ENCODE measurements around the gene PLA2G4D. TPM values are rescaled to one million over a fixed set of nuclear protein-coding genes. Genes with fewer than 3 reads are reported as not detected.

PLA2G4D gene
- total and polyA plus RNA-seq, 2 experiments from 2014 or later: 0.07 to 0.15 TPM

DNA sequence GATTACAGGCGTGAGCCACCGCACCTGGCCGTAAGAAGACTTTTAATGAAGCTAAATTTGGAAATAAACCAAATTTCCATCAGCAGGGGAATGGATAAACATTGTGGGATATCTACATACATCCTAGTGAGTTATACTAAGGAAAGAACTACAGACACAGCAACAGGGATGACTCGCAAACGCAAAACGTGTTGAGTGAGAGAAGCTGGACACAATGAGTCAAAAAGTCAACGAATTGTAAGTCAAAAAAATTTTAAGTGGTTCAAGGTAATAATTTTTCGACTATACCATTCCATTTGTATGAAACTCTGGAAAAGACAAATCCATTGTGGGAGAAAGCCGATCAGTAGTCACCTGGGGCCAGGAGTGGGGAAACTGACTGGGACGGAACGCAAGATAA is 42.2 kb upstream of the PLA2G4D start (continued):
- TF ChIP-seq, protein P1, sequence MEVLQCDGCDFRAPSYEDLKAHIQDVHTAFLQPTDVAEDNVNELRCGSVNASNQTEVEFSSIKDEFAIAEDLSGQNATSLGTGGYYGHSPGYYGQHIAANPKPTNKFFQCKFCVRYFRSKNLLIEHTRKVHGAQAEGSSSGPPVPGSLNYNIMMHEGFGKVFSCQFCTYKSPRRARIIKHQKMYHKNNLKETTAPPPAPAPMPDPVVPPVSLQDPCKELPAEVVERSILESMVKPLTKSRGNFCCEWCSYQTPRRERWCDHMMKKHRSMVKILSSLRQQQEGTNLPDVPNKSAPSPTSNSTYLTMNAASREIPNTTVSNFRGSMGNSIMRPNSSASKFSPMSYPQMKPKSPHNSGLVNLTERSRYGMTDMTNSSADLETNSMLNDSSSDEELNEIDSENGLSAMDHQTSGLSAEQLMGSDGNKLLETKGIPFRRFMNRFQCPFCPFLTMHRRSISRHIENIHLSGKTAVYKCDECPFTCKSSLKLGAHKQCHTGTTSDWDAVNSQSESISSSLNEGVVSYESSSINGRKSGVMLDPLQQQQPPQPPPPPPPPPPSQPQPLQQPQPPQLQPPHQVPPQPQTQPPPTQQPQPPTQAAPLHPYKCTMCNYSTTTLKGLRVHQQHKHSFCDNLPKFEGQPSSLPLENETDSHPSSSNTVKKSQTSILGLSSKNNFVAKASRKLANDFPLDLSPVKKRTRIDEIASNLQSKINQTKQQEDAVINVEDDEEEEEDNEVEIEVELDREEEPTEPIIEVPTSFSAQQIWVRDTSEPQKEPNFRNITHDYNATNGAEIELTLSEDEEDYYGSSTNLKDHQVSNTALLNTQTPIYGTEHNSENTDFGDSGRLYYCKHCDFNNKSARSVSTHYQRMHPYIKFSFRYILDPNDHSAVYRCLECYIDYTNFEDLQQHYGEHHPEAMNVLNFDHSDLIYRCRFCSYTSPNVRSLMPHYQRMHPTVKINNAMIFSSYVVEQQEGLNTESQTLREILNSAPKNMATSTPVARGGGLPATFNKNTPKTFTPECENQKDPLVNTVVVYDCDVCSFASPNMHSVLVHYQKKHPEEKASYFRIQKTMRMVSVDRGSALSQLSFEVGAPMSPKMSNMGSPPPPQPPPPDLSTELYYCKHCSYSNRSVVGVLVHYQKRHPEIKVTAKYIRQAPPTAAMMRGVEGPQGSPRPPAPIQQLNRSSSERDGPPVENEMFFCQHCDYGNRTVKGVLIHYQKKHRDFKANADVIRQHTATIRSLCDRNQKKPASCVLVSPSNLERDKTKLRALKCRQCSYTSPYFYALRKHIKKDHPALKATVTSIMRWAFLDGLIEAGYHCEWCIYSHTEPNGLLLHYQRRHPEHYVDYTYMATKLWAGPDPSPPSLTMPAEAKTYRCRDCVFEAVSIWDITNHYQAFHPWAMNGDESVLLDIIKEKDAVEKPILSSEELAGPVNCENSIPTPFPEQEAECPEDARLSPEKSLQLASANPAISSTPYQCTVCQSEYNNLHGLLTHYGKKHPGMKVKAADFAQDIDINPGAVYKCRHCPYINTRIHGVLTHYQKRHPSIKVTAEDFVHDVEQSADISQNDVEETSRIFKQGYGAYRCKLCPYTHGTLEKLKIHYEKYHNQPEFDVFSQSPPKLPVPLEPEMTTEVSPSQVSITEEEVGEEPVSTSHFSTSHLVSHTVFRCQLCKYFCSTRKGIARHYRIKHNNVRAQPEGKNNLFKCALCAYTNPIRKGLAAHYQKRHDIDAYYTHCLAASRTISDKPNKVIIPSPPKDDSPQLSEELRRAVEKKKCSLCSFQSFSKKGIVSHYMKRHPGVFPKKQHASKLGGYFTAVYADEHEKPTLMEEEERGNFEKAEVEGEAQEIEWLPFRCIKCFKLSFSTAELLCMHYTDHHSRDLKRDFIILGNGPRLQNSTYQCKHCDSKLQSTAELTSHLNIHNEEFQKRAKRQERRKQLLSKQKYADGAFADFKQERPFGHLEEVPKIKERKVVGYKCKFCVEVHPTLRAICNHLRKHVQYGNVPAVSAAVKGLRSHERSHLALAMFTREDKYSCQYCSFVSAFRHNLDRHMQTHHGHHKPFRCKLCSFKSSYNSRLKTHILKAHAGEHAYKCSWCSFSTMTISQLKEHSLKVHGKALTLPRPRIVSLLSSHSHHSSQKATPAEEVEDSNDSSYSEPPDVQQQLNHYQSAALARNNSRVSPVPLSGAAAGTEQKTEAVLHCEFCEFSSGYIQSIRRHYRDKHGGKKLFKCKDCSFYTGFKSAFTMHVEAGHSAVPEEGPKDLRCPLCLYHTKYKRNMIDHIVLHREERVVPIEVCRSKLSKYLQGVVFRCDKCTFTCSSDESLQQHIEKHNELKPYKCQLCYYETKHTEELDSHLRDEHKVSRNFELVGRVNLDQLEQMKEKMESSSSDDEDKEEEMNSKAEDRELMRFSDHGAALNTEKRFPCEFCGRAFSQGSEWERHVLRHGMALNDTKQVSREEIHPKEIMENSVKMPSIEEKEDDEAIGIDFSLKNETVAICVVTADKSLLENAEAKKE (CRISPR knock-in tag; IDR thresholded peaks at IDR 0.05): no peak
- TF ChIP-seq, protein P2, sequence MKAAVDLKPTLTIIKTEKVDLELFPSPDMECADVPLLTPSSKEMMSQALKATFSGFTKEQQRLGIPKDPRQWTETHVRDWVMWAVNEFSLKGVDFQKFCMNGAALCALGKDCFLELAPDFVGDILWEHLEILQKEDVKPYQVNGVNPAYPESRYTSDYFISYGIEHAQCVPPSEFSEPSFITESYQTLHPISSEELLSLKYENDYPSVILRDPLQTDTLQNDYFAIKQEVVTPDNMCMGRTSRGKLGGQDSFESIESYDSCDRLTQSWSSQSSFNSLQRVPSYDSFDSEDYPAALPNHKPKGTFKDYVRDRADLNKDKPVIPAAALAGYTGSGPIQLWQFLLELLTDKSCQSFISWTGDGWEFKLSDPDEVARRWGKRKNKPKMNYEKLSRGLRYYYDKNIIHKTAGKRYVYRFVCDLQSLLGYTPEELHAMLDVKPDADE (IDR thresholded peaks at IDR 0.05): no peak
- TF ChIP-seq EZH2phosphoT487 (IDR thresholded peaks at IDR 0.05; ENCODE audit: unreplicated experiment): no peak
- no peak for TF ChIP-seq ZNF114 (CRISPR knock-in tag; IDR thresholded peaks at IDR 0.05)
- no peak for TF ChIP-seq STAT1 (IDR thresholded peaks at IDR 0.05; ENCODE audit: unreplicated experiment)
- no peak for TF ChIP-seq ZNF331 (CRISPR knock-in tag; IDR thresholded peaks at IDR 0.05; ENCODE audit: low read depth)
- no peak for TF ChIP-seq CREB1 (CRISPR knock-in tag; IDR thresholded peaks at IDR 0.05; ENCODE audit: low read depth)

DNA sequence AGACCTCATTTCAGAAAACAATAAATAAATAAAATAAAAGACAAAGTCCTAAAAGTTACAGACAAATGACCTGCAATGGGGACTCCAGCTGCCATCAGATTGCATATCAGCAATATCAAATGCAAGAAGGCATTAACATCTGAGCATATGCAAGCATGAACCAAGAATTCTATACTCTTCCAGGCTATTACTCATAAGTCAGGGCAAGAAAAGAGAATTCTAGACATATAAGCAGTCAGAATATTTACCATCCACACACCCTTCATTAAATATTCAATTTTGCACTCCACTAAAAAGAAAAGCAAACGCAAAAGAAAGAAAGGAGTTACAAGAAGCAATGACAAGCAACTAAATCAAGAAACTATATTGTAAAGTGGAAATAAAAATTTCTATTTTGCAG is 41.0 kb upstream of the PLA2G4D start:
- H3K4me1 ChIP-seq (ENCODE audit: insufficient read depth): no peaks in the 10 kb centered on the region; the same call in 1 of the 2 replicates
- no peaks in the 10 kb centered on the region for H3F3A ChIP-seq (replicated peaks; ENCODE audit: low read depth)
- Mint-ChIP-seq H3K36me3 (ENCODE audit: low read depth) (no peaks in the 10 kb centered on the region), H3K27me3 (ENCODE audit: insufficient read depth, low read depth, poor library complexity) (peaks cover 9% of the 10 kb centered on the region), H3K9me3 (peaks cover 13% of the 10 kb centered on the region; the same call in 2 of the 3 replicates), H3K27ac (no peak overlapping the region), H3K4me3 (no peak overlapping the region), H3K4me1 (peaks cover 9% of the 10 kb centered on the region; the same call in 2 of the 3 replicates)
- no peaks in the 10 kb centered on the region for H3K79me2 ChIP-seq (replicated peaks; ENCODE audit: insufficient read depth)
- H3K36me3 ChIP-seq (ENCODE audit: insufficient read depth): no peaks in the 10 kb centered on the region
- no peak overlapping the region for H2AFZ ChIP-seq
- H3K4me2 ChIP-seq: no peak overlapping the region
- H3K27me3 ChIP-seq (ENCODE audit: insufficient read depth): no peaks in the 10 kb centered on the region
- no peaks in the 10 kb centered on the region for H3K9me2 ChIP-seq (ENCODE audit: insufficient read depth)
- H4K20me1 ChIP-seq (replicated peaks; ENCODE audit: insufficient read depth): no peaks in the 10 kb centered on the region
- no peak overlapping the region for H3K4me3 ChIP-seq
- DNase-seq (ENCODE audit: low spot score): no peak
- no peak overlapping the region for H3K27ac ChIP-seq (ENCODE audit: low read depth)
- ATAC-seq: no peak
- TF ChIP-seq, protein P1 (CRISPR knock-in tag; IDR thresholded peaks at IDR 0.05): no peak
- TF ChIP-seq, protein P2 (IDR thresholded peaks at IDR 0.05): no peak
- no peak for TF ChIP-seq STAT1 (IDR thresholded peaks at IDR 0.05; ENCODE audit: unreplicated experiment)
